MM.1S (cell line): ENCODE data around the gene SLC5A8.
"Not testable (repeated sequence)": the region's sequence is repeated elsewhere in the genome, so short reads cannot be mapped to it uniquely, and the experiment has no call there.

Experiments
- DNase-seq: peaks from one replicate; pipeline ENCODE4 v3.0.0-alpha.2; 2015
- H2AFZ ChIP-seq: fragments of 300-600 bp; sonication (generic); 2 replicates; pipeline ENCODE4 v1.6.0; 2016; ENCODE audit warnings: antibody characterized with exemption, low read length
- H3F3A ChIP-seq: fragments of 300-600 bp; sonication (generic); 2 replicates; pipeline ENCODE4 v1.6.1; 2016; ENCODE audit warnings: mild to moderate bottlenecking, antibody characterized with exemption, low read length, moderate library complexity, mixed read lengths; ENCODE audit not compliant: insufficient read depth
- H3K27ac ChIP-seq: fragments of 300-600 bp; sonication (generic); 2 replicates; pipeline ENCODE4 v1.5.1; 2016; ENCODE audit warnings: mild to moderate bottlenecking, low read length
- H3K27me3 ChIP-seq: fragments of 300-600 bp; sonication (generic); replicated peaks from 2 replicates; pipeline ENCODE4 v1.6.0; 2016; ENCODE audit warnings: low read length; ENCODE audit not compliant: insufficient read depth
- H3K36me3 ChIP-seq: fragments of 300-600 bp; sonication (generic); replicated peaks from 2 replicates; pipeline ENCODE4 v1.6.1; 2016; ENCODE audit warnings: mild to moderate bottlenecking, low read length, mixed read lengths; ENCODE audit not compliant: insufficient read depth
- H3K4me1 ChIP-seq: fragments of 300-600 bp; sonication (generic); 2 replicates; pipeline ENCODE4 v1.6.1; 2016; ENCODE audit warnings: low read length, mixed read lengths
- H3K4me2 ChIP-seq: fragments of 300-600 bp; sonication (generic); 2 replicates; pipeline ENCODE4 v1.6.0; 2016; ENCODE audit warnings: low read depth, low read length
- H3K4me3 ChIP-seq: fragments of 300-600 bp; sonication (generic); 2 replicates; pipeline ENCODE4 v1.5.1; 2016; ENCODE audit warnings: low read length, mixed read lengths
- H3K79me2 ChIP-seq: fragments of 300-600 bp; sonication (generic); 2 replicates; pipeline ENCODE4 v1.6.1; 2016; ENCODE audit warnings: mixed run types, low read length, mixed read lengths
- H3K9ac ChIP-seq: fragments of 300-600 bp; sonication (generic); 2 replicates; pipeline ENCODE4 v1.6.1; 2016; ENCODE audit warnings: low read length, mixed read lengths
- H3K9me2 ChIP-seq: fragments of 300-600 bp; sonication (generic); replicated peaks from 2 replicates; pipeline ENCODE4 v1.6.1; 2016; ENCODE audit warnings: mild to moderate bottlenecking, low read length, mixed read lengths; ENCODE audit not compliant: insufficient read depth
- H3K9me3 ChIP-seq: fragments of 300-600 bp; sonication (generic); replicated peaks from 2 replicates; pipeline ENCODE4 v1.6.1; 2016; ENCODE audit warnings: mild to moderate bottlenecking, low read length, mixed read lengths; ENCODE audit not compliant: insufficient read depth
- H4K20me1 ChIP-seq: fragments of 300-600 bp; sonication (generic); 2 replicates; pipeline ENCODE4 v1.6.1; 2016; ENCODE audit warnings: mild to moderate bottlenecking, low read length, moderate library complexity, mixed read lengths; ENCODE audit not compliant: insufficient read depth
- CTCF ChIP-seq: fragments of 300-600 bp; sonication (generic); IDR thresholded peaks from 2 replicates; pipeline ENCODE4 v1.5.1; 2016; ENCODE audit warnings: antibody characterized with exemption, low read length, mixed read lengths
- EZH2 ChIP-seq: fragments of 300-600 bp; sonication (generic); optimal IDR thresholded peaks from 2 replicates; pipeline ENCODE3; 2017; ENCODE audit warnings: low read depth, mild to moderate bottlenecking, antibody characterized with exemption, low read length, mixed read lengths
- EZH2phosphoT487 ChIP-seq: fragments of 300-600 bp; sonication (generic); IDR thresholded peaks from 2 replicates; pipeline ENCODE4 v1.6.1; 2018; ENCODE audit warnings: antibody characterized with exemption, low read length

SLC5A8 gene

GRCh38 chr12:101166866-101167265 lies 43.2 kb downstream of the SLC5A8 start:
- TF ChIP-seq EZH2 (no peak), CTCF (no peak)
- no peak overlapping the region for H3K9ac ChIP-seq
- no peaks in the 10 kb centered on the region for H3K4me1 ChIP-seq
- no peak overlapping the region for H3K4me3 ChIP-seq
- H3K27ac ChIP-seq: no peak overlapping the region
- no peaks in the 10 kb centered on the region for H3K27me3 ChIP-seq
- no peak overlapping the region for H2AFZ ChIP-seq
- no peaks in the 10 kb centered on the region for H3K9me3 ChIP-seq
- no peaks in the 10 kb centered on the region for H3K36me3 ChIP-seq
- DNase-seq: no peak
- no peaks in the 10 kb centered on the region; the same call in 1 of the 2 replicates for H3K9me2 ChIP-seq
- no peaks in the 10 kb centered on the region for H3F3A ChIP-seq
- H3K79me2 ChIP-seq: no peaks in the 10 kb centered on the region
- no peak overlapping the region for H3K4me2 ChIP-seq
- no peaks in the 10 kb centered on the region for H4K20me1 ChIP-seq

GRCh38 chr12:101165319-101165718 lies 44.7 kb downstream of the SLC5A8 start:
- no peak for TF ChIP-seq EZH2
- TF ChIP-seq EZH2phosphoT487: no peak
- no peak for TF ChIP-seq CTCF
- Histone ChIP-seq H3K27me3 (no peaks in the 10 kb centered on the region), H3K4me1 (no peaks in the 10 kb centered on the region), H3K9me3 (no peaks in the 10 kb centered on the region), H3K9ac (no peak overlapping the region), H3K36me3 (no peaks in the 10 kb centered on the region), H3K79me2 (no peaks in the 10 kb centered on the region), H3K4me2 (no peak overlapping the region), H4K20me1 (no peaks in the 10 kb centered on the region), H3K9me2 (no peaks in the 10 kb centered on the region; the same call in 1 of the 2 replicates), H3K4me3 (no peak overlapping the region), H2AFZ (no peak overlapping the region), H3F3A (no peaks in the 10 kb centered on the region), H3K27ac (no peak overlapping the region)
- DNase-seq: no peak

GRCh38 chr12:101145777-101146431 lies 64.1 kb downstream of the SLC5A8 start:
- H3K79me2 ChIP-seq, H3K4me1 ChIP-seq, H3K4me3 ChIP-seq, H3K36me3 ChIP-seq, H3K9me2 ChIP-seq, H3K9me3 ChIP-seq, H3K27ac ChIP-seq, H2AFZ ChIP-seq, H4K20me1 ChIP-seq, H3F3A ChIP-seq, H3K27me3 ChIP-seq, DNase-seq, H3K4me2 ChIP-seq, H3K9ac ChIP-seq: not testable (repeated sequence)

- Histone ChIP-seq H3K4me1 (no peaks in the 10 kb centered on the region), H2AFZ (no peak overlapping the region), H3K9me2 (no peaks in the 10 kb centered on the region), H3K36me3 (no peaks in the 10 kb centered on the region), H3K4me3 (no peak overlapping the region), H3K27me3 (no peaks in the 10 kb centered on the region), H3K9me3 (no peaks in the 10 kb centered on the region), H3F3A (no peaks in the 10 kb centered on the region), H3K27ac (no peak overlapping the region), H4K20me1 (no peaks in the 10 kb centered on the region), H3K9ac (no peak overlapping the region), H3K79me2 (no peaks in the 10 kb centered on the region), H3K4me2 (no peak overlapping the region)
- TF ChIP-seq CTCF (no peak), EZH2 (no peak), EZH2phosphoT487 (no peak)
- no peak for DNase-seq
Observed at GRCh38 chr12:101127521-101128219, 82.4 kb downstream of the SLC5A8 start.
